Natural killer cell (primary cell): Measurements from ENCODE around the gene OR2A2. TPM values are rescaled to one million over a fixed set of nuclear protein-coding genes. Genes with fewer than 3 reads are reported as not detected.

ENCODE experiments used
- ATAC-seq, 3 donors: fragments of 150-1000 bp in 2 of 3; fragments of 200-7000 bp in 1 of 3; cut with Tn5 transposase; 1 replicate in 1 of 3; 2 replicates in 2 of 3; pipeline ENCODE4 v1.10.0; 2021; ENCODE audit warnings: mild to moderate bottlenecking in 2 of 3, moderate library complexity in 2 of 3
- DNase-seq, 2 donors: peaks; one replicate each; pipeline versions ENCODE4 v3.0.0 to v3.0.0-alpha.2; 2013 to 2021; ENCODE audit warnings: mixed read lengths in 1 of 2
- H3K27ac ChIP-seq: one replicate; pipeline ENCODE4 v1.5.1; 2013; ENCODE audit warnings: mild to moderate bottlenecking, low read length
- H3K27me3 ChIP-seq: one replicate; pipeline ENCODE4 v1.6.1; 2013; ENCODE audit warnings: low read length; ENCODE audit not compliant: control insufficient read depth, insufficient read depth
- H3K36me3 ChIP-seq: one replicate; pipeline ENCODE4 v1.6.1; 2013; ENCODE audit warnings: low read length; ENCODE audit not compliant: control insufficient read depth, insufficient read depth
- H3K4me1 ChIP-seq: one replicate; pipeline ENCODE4 v1.6.1; 2013; ENCODE audit warnings: low read length; ENCODE audit not compliant: control insufficient read depth, insufficient read depth
- H3K4me3 ChIP-seq: one replicate; pipeline ENCODE4 v1.5.1; 2013; ENCODE audit warnings: low read length
- H3K9me3 ChIP-seq: one replicate; pipeline ENCODE4 v1.6.1; 2013; ENCODE audit warnings: low read length; ENCODE audit not compliant: control insufficient read depth, insufficient read depth
- H3K27ac Mint-ChIP-seq, 2 donors: one replicate each; pipeline ENCODE4 v1.8.0; 2022; ENCODE audit warnings: mild to moderate bottlenecking in 2 of 2, mixed read lengths in 2 of 2, moderate library complexity in 1 of 2
- H3K27me3 Mint-ChIP-seq, 2 donors: one replicate each; pipeline ENCODE4 v1.8.0; 2022; ENCODE audit warnings: low read depth in 2 of 2, mixed read lengths in 2 of 2
- H3K36me3 Mint-ChIP-seq: one replicate; pipeline ENCODE4 v1.8.0; 2022; ENCODE audit warnings: mixed read lengths
- H3K4me1 Mint-ChIP-seq, 2 donors: one replicate each; pipeline ENCODE4 v1.8.0; 2022; ENCODE audit warnings: mixed read lengths in 2 of 2
- H3K4me3 Mint-ChIP-seq: one replicate; pipeline ENCODE4 v1.8.0; 2022; ENCODE audit warnings: mild to moderate bottlenecking, moderate library complexity, mixed read lengths
- H3K9me3 Mint-ChIP-seq, 2 donors: one replicate each; pipeline ENCODE4 v1.8.0; 2022; ENCODE audit warnings: mixed read lengths in 2 of 2
- CTCF ChIP-seq: fragments of 200-600 bp; IDR thresholded peaks from one replicate; pipeline ENCODE4 v1.8.0; 2022; ENCODE audit warnings: antibody characterized with exemption
- WGBS: methylation state at CpG from one replicate; pipeline ENCODE4 v1.1.7; 2013; ENCODE audit warnings: missing lambda C conversion rate; ENCODE audit not compliant: insufficient coverage; 5-methylcytosine and 5-hydroxymethylcytosine counted together
- intact Hi-C: fragments of 100-400 bp; cut with micrococcal nuclease; formaldehyde crosslinking; loops from one replicate; pipeline ENCODE4 v1.14.2; 2022
- total RNA-seq, 4 donors: library from RNA; stranded (reverse); fragments of 120-200 nt in 1 of 4; gene quantifications; one replicate each; pipeline versions ENCODE4 v1.2.3 to v1.2.4, GENCODE V29; 2013 to 2022

OR2A2 gene
- total RNA-seq, 3 donors from 2014 or later (not counting 1 experiment from before 2014, with no cell fraction given): not detected

- DNase-seq (no peak), ATAC-seq (no peak)
- Mint-ChIP-seq H3K9me3 (peaks cover 0 to 2% of the 10 kb centered on the region in 2 donors), H3K27ac (no peak overlapping the region), H3K4me3 (no peak overlapping the region), H3K27me3 (peaks cover 0 to 8% of the 10 kb centered on the region in 2 donors), H3K36me3 (no peaks in the 10 kb centered on the region), H3K4me1 (no peaks in the 10 kb centered on the region)
- Histone ChIP-seq H3K4me1 (no peaks in the 10 kb centered on the region), H3K36me3 (no peaks in the 10 kb centered on the region), H3K4me3 (no peak overlapping the region), H3K27me3 (no peaks in the 10 kb centered on the region), H3K9me3 (peaks cover 5% of the 10 kb centered on the region), H3K27ac (no peak overlapping the region)
- intact Hi-C loops: no loop called here
- no peak for TF ChIP-seq CTCF
- 82% methylated on average over 3 of the region's 3 CpGs for WGBS
Measured at GRCh38 chr7:144142187-144142586, 32.8 kb downstream of the OR2A2 start.

GRCh38 chr7:144144426-144144825 lies 35.0 kb downstream of the OR2A2 start:
- 94% methylated on average over 3 of the region's 3 CpGs for WGBS
- ATAC-seq: no peak
- peaks cover 14 to 15% of the 10 kb centered on the region in 2 donors for H3K9me3 Mint-ChIP-seq
- no peak for DNase-seq
- Histone ChIP-seq H3K9me3 (peaks cover 8% of the 10 kb centered on the region), H3K4me3 (no peak overlapping the region), H3K36me3 (no peaks in the 10 kb centered on the region), H3K4me1 (no peaks in the 10 kb centered on the region), H3K27me3 (no peaks in the 10 kb centered on the region), H3K27ac (no peak overlapping the region)
- H3K4me3 Mint-ChIP-seq: no peak overlapping the region
- no peak for TF ChIP-seq CTCF
- intact Hi-C loops: no loop called here
- H3K36me3 Mint-ChIP-seq: peaks cover 11% of the 10 kb centered on the region
- H3K4me1 Mint-ChIP-seq: no peaks in the 10 kb centered on the region
- peaks cover 0 to 8% of the 10 kb centered on the region in 2 donors for H3K27me3 Mint-ChIP-seq
- no peak overlapping the region for H3K27ac Mint-ChIP-seq

- WGBS: 90% methylated on average over 2 of the region's 2 CpGs
- Histone ChIP-seq H3K27me3 (no peaks in the 10 kb centered on the region), H3K27ac (no peak overlapping the region), H3K9me3 (peaks cover 8% of the 10 kb centered on the region), H3K36me3 (no peaks in the 10 kb centered on the region), H3K4me3 (no peak overlapping the region), H3K4me1 (no peaks in the 10 kb centered on the region)
- TF ChIP-seq CTCF: no peak
- Mint-ChIP-seq H3K27me3 (peaks cover 0 to 6% of the 10 kb centered on the region in 2 donors), H3K4me3 (no peak overlapping the region), H3K9me3 (peaks cover 14 to 21% of the 10 kb centered on the region in 2 donors), H3K27ac (no peak overlapping the region), H3K36me3 (peaks cover 18% of the 10 kb centered on the region), H3K4me1 (no peaks in the 10 kb centered on the region)
- intact Hi-C loops: no loop called here
- ATAC-seq (no peak), DNase-seq (no peak)
Measured at GRCh38 chr7:144148224-144148827, 38.9 kb downstream of the OR2A2 start.

GRCh38 chr7:144158861-144159260 lies 49.5 kb downstream of the OR2A2 start:
- 90% methylated on average over 1 of the region's 1 CpG for WGBS
- intact Hi-C loops: no loop called here
- Mint-ChIP-seq H3K27me3 (peaks cover 8 to 9% of the 10 kb centered on the region in 2 donors), H3K9me3 (no peaks in the 10 kb centered on the region), H3K4me3 (no peak overlapping the region), H3K36me3 (no peaks in the 10 kb centered on the region), H3K4me1 (no peaks in the 10 kb centered on the region), H3K27ac (no peak overlapping the region)
- Histone ChIP-seq H3K27me3 (peaks cover 2% of the 10 kb centered on the region), H3K9me3 (no peaks in the 10 kb centered on the region), H3K27ac (no peak overlapping the region), H3K4me1 (no peaks in the 10 kb centered on the region), H3K36me3 (no peaks in the 10 kb centered on the region), H3K4me3 (no peak overlapping the region)
- ATAC-seq (no peak), DNase-seq (no peak)
- no peak for TF ChIP-seq CTCF
